ENCODE measurements around the gene ABR. TPM values are rescaled to one million over a fixed set of nuclear protein-coding genes. Genes with fewer than 3 reads are reported as not detected.
A peak's percentile ranks its signal among the peaks of the same experiment; 100 is the strongest.

ABR gene
- polyA plus RNA-seq, 1 donor from 2014 or later = 34.5 TPM

GRCh38 chr17:1110862-1111598, 68.8 kb downstream of the ABR start:
- Histone ChIP-seq H3K9ac (ENCODE audit: low read length) (no peak overlapping the region), H3K4me2 (ENCODE audit: low read length) (no peak overlapping the region)

GRCh38 chr17:1110541-1110861, 69.3 kb downstream of the ABR start:
- peak overlapping the region; percentile 90 for H3K9ac ChIP-seq (ENCODE audit: low read length)
- no peaks in the 10 kb centered on the region for H3F3A ChIP-seq (ENCODE audit: insufficient read depth, low read length, poor library complexity, severe bottlenecking)
- no peaks in the 10 kb centered on the region for H3K9me2 ChIP-seq (ENCODE audit: insufficient read depth, low read length)
- no peak overlapping the region for H2AFZ ChIP-seq (ENCODE audit: low read depth, low read length)
- H3K27ac ChIP-seq (ENCODE audit: low read length) = peak overlapping the region; percentile 84
- H3K36me3 ChIP-seq (ENCODE audit: insufficient read depth, low read length) = no peaks in the 10 kb centered on the region
- no peaks in the 10 kb centered on the region for H3K9me3 ChIP-seq (ENCODE audit: low read length)
- H3K4me2 ChIP-seq (ENCODE audit: low read length) = no peak overlapping the region
- H3K79me2 ChIP-seq (replicated peaks; ENCODE audit: insufficient read depth, low read length) = peaks cover 10% of the 10 kb centered on the region
- H3K4me3 ChIP-seq (ENCODE audit: low read length) = no peak overlapping the region
- H3K27me3 ChIP-seq (ENCODE audit: insufficient read depth, low read depth, low read length) = no peaks in the 10 kb centered on the region
- no peaks in the 10 kb centered on the region for H4K20me1 ChIP-seq (ENCODE audit: insufficient read depth)
- TF ChIP-seq RAD21 (conservative IDR thresholded peaks at IDR 0.05) = no peak
- no peak for TF ChIP-seq POLR2AphosphoS5 (IDR thresholded peaks at IDR 0.05)
- TF ChIP-seq, protein P1, sequence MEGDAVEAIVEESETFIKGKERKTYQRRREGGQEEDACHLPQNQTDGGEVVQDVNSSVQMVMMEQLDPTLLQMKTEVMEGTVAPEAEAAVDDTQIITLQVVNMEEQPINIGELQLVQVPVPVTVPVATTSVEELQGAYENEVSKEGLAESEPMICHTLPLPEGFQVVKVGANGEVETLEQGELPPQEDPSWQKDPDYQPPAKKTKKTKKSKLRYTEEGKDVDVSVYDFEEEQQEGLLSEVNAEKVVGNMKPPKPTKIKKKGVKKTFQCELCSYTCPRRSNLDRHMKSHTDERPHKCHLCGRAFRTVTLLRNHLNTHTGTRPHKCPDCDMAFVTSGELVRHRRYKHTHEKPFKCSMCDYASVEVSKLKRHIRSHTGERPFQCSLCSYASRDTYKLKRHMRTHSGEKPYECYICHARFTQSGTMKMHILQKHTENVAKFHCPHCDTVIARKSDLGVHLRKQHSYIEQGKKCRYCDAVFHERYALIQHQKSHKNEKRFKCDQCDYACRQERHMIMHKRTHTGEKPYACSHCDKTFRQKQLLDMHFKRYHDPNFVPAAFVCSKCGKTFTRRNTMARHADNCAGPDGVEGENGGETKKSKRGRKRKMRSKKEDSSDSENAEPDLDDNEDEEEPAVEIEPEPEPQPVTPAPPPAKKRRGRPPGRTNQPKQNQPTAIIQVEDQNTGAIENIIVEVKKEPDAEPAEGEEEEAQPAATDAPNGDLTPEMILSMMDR (IDR thresholded peaks at IDR 0.05; ENCODE audit: poor library complexity, severe bottlenecking) = no peak
- no peak for TF ChIP-seq REST (IDR thresholded peaks at IDR 0.05; ENCODE audit: borderline replicate concordance)
- TF ChIP-seq TAF1 (IDR thresholded peaks at IDR 0.05; ENCODE audit: low read depth) = no peak
- no peak for TF ChIP-seq MXI1 (conservative IDR thresholded peaks at IDR 0.05; ENCODE audit: poor library complexity, severe bottlenecking)
- no peak for TF ChIP-seq EZH2 (IDR thresholded peaks at IDR 0.05; ENCODE audit: borderline replicate concordance, insufficient read depth, low read length, poor library complexity, severe bottlenecking)

More at GRCh38 chr17:1110862-1111598, 68.8 kb downstream of the ABR start:
- Histone ChIP-seq H4K20me1 (ENCODE audit: insufficient read depth) (no peaks in the 10 kb centered on the region), H2AFZ (ENCODE audit: low read depth, low read length) (no peak overlapping the region), H3F3A (ENCODE audit: insufficient read depth, low read length, poor library complexity, severe bottlenecking) (no peaks in the 10 kb centered on the region), H3K27ac (ENCODE audit: low read length) (no peak overlapping the region), H3K79me2 (replicated peaks; ENCODE audit: insufficient read depth, low read length) (peaks cover 10% of the 10 kb centered on the region), H3K4me3 (ENCODE audit: low read length) (no peak overlapping the region), H3K36me3 (ENCODE audit: insufficient read depth, low read length) (no peaks in the 10 kb centered on the region), H3K27me3 (ENCODE audit: insufficient read depth, low read depth, low read length) (no peaks in the 10 kb centered on the region), H3K9me2 (ENCODE audit: insufficient read depth, low read length) (no peaks in the 10 kb centered on the region), H3K9me3 (ENCODE audit: low read length) (no peaks in the 10 kb centered on the region)
- TF ChIP-seq RAD21 (conservative IDR thresholded peaks at IDR 0.05) (no peak), SMC3 (conservative IDR thresholded peaks at IDR 0.05; ENCODE audit: poor library complexity) (no peak), POLR2AphosphoS5 (IDR thresholded peaks at IDR 0.05) (no peak), MXI1 (conservative IDR thresholded peaks at IDR 0.05; ENCODE audit: poor library complexity, severe bottlenecking) (no peak), REST (IDR thresholded peaks at IDR 0.05; ENCODE audit: borderline replicate concordance) (no peak), EP300 (conservative IDR thresholded peaks at IDR 0.05; ENCODE audit: poor library complexity, severe bottlenecking) (no peak), TAF1 (IDR thresholded peaks at IDR 0.05; ENCODE audit: low read depth) (no peak), EZH2 (IDR thresholded peaks at IDR 0.05; ENCODE audit: borderline replicate concordance, insufficient read depth, low read length, poor library complexity, severe bottlenecking) (no peak)
- TF ChIP-seq, protein P1 (IDR thresholded peaks at IDR 0.05; ENCODE audit: poor library complexity, severe bottlenecking) = no peak
